GM12891 (cell line): ENCODE data around the gene MAP3K19.

Experiments used
- PAX5 ChIP-seq: IDR thresholded peaks from 2 replicates; pipeline ENCODE4 v1.6.1; 2011; ENCODE audit warnings: low read length, moderate library complexity, mild to moderate bottlenecking; ENCODE audit not compliant: insufficient read depth, severe bottlenecking
- POLR2A ChIP-seq: IDR thresholded peaks from 2 replicates; pipeline ENCODE4 v1.6.1; 2011; ENCODE audit warnings: low read depth, low read length, control low read depth
- POLR2AphosphoS5 ChIP-seq: IDR thresholded peaks from 2 replicates; pipeline ENCODE4 v1.6.1; 2011; ENCODE audit warnings: low read depth, low read length, control low read depth
- POU2F2 ChIP-seq: IDR thresholded peaks from 2 replicates; pipeline ENCODE4 v1.6.1; 2011; ENCODE audit warnings: low read depth, mild to moderate bottlenecking, control low read depth, low read length, moderate library complexity
- SPI1 ChIP-seq: IDR thresholded peaks from 2 replicates; pipeline ENCODE4 v1.6.1; 2011; ENCODE audit warnings: low read depth, low read length, control low read depth
- TAF1 ChIP-seq: IDR thresholded peaks from 2 replicates; pipeline ENCODE4 v1.6.1; 2011; ENCODE audit warnings: low read depth, low read length, control low read depth

GRCh38 chr2:134919341-134920210, 127.7 kb downstream of the MAP3K19 start:
- TF ChIP-seq POLR2A = peak; percentile 66; the same call in 1 of the 2 replicates
- peak; percentile 55; the same call in 1 of the 2 replicates for TF ChIP-seq POLR2AphosphoS5
- no peak for TF ChIP-seq POU2F2
- TF ChIP-seq TAF1 = no peak
- no peak for TF ChIP-seq PAX5
- no peak for TF ChIP-seq SPI1
